CD14-positive monocyte (primary cell): ENCODE measurements around the gene LSMEM2. TPM values are rescaled to one million over a fixed set of nuclear protein-coding genes. Genes with fewer than 3 reads are reported as not detected.
"Not testable (repeated sequence)": the region's sequence is repeated elsewhere in the genome, so short reads cannot be mapped to it uniquely, and the experiment has no call there.

ENCODE experiments used
- DNase-seq, 3 donors: peaks; one replicate each; pipeline ENCODE4 v3.0.0-alpha.2; 2011 to 2022
- H2AFZ ChIP-seq: 2 replicates; pipeline ENCODE4 v1.6.0; 2012; ENCODE audit warnings: mild to moderate bottlenecking, low read depth, low read length, inconsistent platforms; ENCODE audit not compliant: insufficient read depth, poor library complexity, severe bottlenecking
- H3K27ac ChIP-seq, 2 donors: 1 replicate in 1 of 2; 2 replicates in 1 of 2; pipeline ENCODE4 v1.5.1; 2012 to 2013; ENCODE audit warnings: low read length in 2 of 2, control low read depth in 1 of 2, inconsistent platforms in 1 of 2, low read depth in 1 of 2, mild to moderate bottlenecking in 1 of 2
- H3K27me3 ChIP-seq, 2 donors: one replicate each; pipeline versions ENCODE4 v1.6.0 to v1.6.1; 2011 to 2013; ENCODE audit warnings: low read length in 2 of 2; ENCODE audit not compliant: control insufficient read depth in 2 of 2, insufficient read depth in 2 of 2
- H3K36me3 ChIP-seq, 2 donors: replicated peaks in 1 of 2; 1 replicate in 1 of 2; 2 replicates in 1 of 2; pipeline versions ENCODE4 v1.5.1 to v1.6.1; 2012 to 2013; ENCODE audit warnings: low read length in 2 of 2, control low read depth in 1 of 2, inconsistent platforms in 1 of 2, mild to moderate bottlenecking in 1 of 2; ENCODE audit not compliant: insufficient read depth in 2 of 2, control insufficient read depth in 1 of 2
- H3K4me1 ChIP-seq, 2 donors: 1 replicate in 1 of 2; 2 replicates in 1 of 2; pipeline versions ENCODE4 v1.5.1 to v1.6.1; 2012 to 2013; ENCODE audit warnings: low read length in 2 of 2, control low read depth in 1 of 2, inconsistent platforms in 1 of 2, mild to moderate bottlenecking in 1 of 2, moderate library complexity in 1 of 2; ENCODE audit not compliant: insufficient read depth in 2 of 2, control insufficient read depth in 1 of 2
- H3K4me2 ChIP-seq: replicated peaks from 2 replicates; pipeline ENCODE3; 2012; ENCODE audit warnings: low read length, moderate library complexity, mild to moderate bottlenecking; ENCODE audit not compliant: poor library complexity, severe bottlenecking; ENCODE audit errors: extremely low read depth
- H3K4me3 ChIP-seq, 3 experiments: fragments of 200-600 bp in 1 of 3; sonication (generic) in 1 of 3; replicated peaks in 1 of 3; 1 replicate in 2 of 3; 2 replicates in 1 of 3; pipeline ENCODE4 v1.5.1; 2011 to 2013; ENCODE audit warnings: low read length in 3 of 3, mild to moderate bottlenecking in 3 of 3, control low read depth in 2 of 3, low read depth in 2 of 3, inconsistent platforms in 1 of 3, moderate library complexity in 1 of 3
- H3K79me2 ChIP-seq: 2 replicates; pipeline ENCODE4 v1.6.0; 2012; ENCODE audit warnings: mild to moderate bottlenecking, control low read depth, inconsistent platforms, low read length, moderate library complexity; ENCODE audit not compliant: insufficient read depth
- H3K9ac ChIP-seq: 2 replicates; pipeline ENCODE4 v1.6.0; 2017; ENCODE audit warnings: low read length, mild to moderate bottlenecking; ENCODE audit not compliant: insufficient read depth, poor library complexity, severe bottlenecking
- H3K9me3 ChIP-seq, 2 donors: replicated peaks in 1 of 2; 1 replicate in 1 of 2; 2 replicates in 1 of 2; pipeline versions ENCODE4 v1.5.1 to v1.6.1; 2012 to 2013; ENCODE audit warnings: low read length in 2 of 2, control low read depth in 1 of 2; ENCODE audit not compliant: control insufficient read depth in 1 of 2, insufficient read depth in 1 of 2
- H4K20me1 ChIP-seq: 2 replicates; pipeline ENCODE4 v1.6.0; 2012; ENCODE audit warnings: mild to moderate bottlenecking, low read length, control low read depth, moderate library complexity; ENCODE audit not compliant: insufficient read depth
- H3K27ac Mint-ChIP-seq, 7 donors: one replicate each; pipeline ENCODE4 v1.8.0; 2020; ENCODE audit warnings: mild to moderate bottlenecking in 7 of 7, mixed read lengths in 7 of 7, moderate library complexity in 6 of 7, inconsistent platforms in 2 of 7
- H3K27me3 Mint-ChIP-seq, 3 donors: one replicate each; pipeline ENCODE4 v1.8.0; 2021 to 2022; ENCODE audit warnings: low read depth in 3 of 3, mild to moderate bottlenecking in 3 of 3, mixed read lengths in 3 of 3, moderate library complexity in 3 of 3, inconsistent platforms in 1 of 3
- H3K36me3 Mint-ChIP-seq, 2 donors: one replicate each; pipeline ENCODE4 v1.8.0; 2020; ENCODE audit warnings: mixed read lengths in 2 of 2, inconsistent platforms in 1 of 2, mild to moderate bottlenecking in 1 of 2
- H3K4me1 Mint-ChIP-seq: one replicate; pipeline ENCODE4 v1.8.0; 2020; ENCODE audit warnings: mild to moderate bottlenecking, mixed read lengths
- H3K4me3 Mint-ChIP-seq, 2 donors: one replicate each; pipeline ENCODE4 v1.8.0; 2020; ENCODE audit warnings: mild to moderate bottlenecking in 2 of 2, mixed read lengths in 2 of 2, moderate library complexity in 1 of 2
- H3K9me3 Mint-ChIP-seq, 7 donors: one replicate each; pipeline ENCODE4 v1.8.0; 2020 to 2022; ENCODE audit warnings: mixed read lengths in 7 of 7, mild to moderate bottlenecking in 6 of 7, moderate library complexity in 6 of 7, inconsistent platforms in 2 of 7
- CTCF ChIP-seq: fragments of 200-600 bp; IDR thresholded peaks from one replicate; pipeline ENCODE4 v1.8.0; 2022; ENCODE audit warnings: antibody characterized with exemption, mild to moderate bottlenecking
- WGBS: methylation state at CpG from one replicate; pipeline ENCODE4 v1.1.5; 2013; ENCODE audit warnings: missing lambda C conversion rate; ENCODE audit not compliant: insufficient coverage; 5-methylcytosine and 5-hydroxymethylcytosine counted together
- intact Hi-C, 2 donors: fragments of 100-400 bp; cut with micrococcal nuclease; formaldehyde crosslinking; loops; one replicate each; pipeline versions ENCODE4 v1.15.0 to v1.15.1; 2023
- polyA plus RNA-seq, 3 donors: library from polyadenylated mRNA; depleted of rRNA in 1 of 3; unstranded in 2 of 3; stranded (reverse) in 1 of 3; fragments of 300-500 nt in 2 of 3; fragments of >200 nt in 1 of 3; fragmentation: Illumina TruSeq in 2 of 3; gene quantifications; 1 replicate in 2 of 3; 2 replicates in 1 of 3; pipeline ENCODE4 v1.2.3, GENCODE V29; 2012 to 2021

LSMEM2 gene
- polyA plus RNA-seq, 3 donors, result not detected

- DNase-seq, result no peak
- Histone ChIP-seq H3K36me3 (no peaks in the 10 kb centered on the region), H3K4me1 (peaks cover 12 to 28% of the 10 kb centered on the region in 2 donors), H3K9ac (no peak overlapping the region), H3K27ac (no peak overlapping the region), H3K79me2 (no peaks in the 10 kb centered on the region), H3K4me2 (no peak overlapping the region), H3K4me3 (no peak overlapping the region), H2AFZ (no peak overlapping the region), H3K27me3 (peaks cover 24 to 47% of the 10 kb centered on the region in 2 donors), H3K9me3 (peaks cover 3 to 11% of the 10 kb centered on the region in 2 donors), H4K20me1 (no peaks in the 10 kb centered on the region)
- peaks cover 42 to 57% (median 51%) of the 10 kb centered on the region in 3 donors for H3K27me3 Mint-ChIP-seq
- peaks cover 6 to 8% of the 10 kb centered on the region in 2 donors for H3K36me3 Mint-ChIP-seq
- H3K4me1 Mint-ChIP-seq, result peaks cover 22% of the 10 kb centered on the region
- intact Hi-C loops, result no loop called here
- H3K27ac Mint-ChIP-seq, result peak overlapping the region in 1 of 7 donors; percentile 1
- WGBS, result 93% methylated on average over 2 of the region's 4 CpGs
- H3K9me3 Mint-ChIP-seq, result peaks cover 0 to 18% (median 11%) of the 10 kb centered on the region in 7 donors
- no peak for TF ChIP-seq CTCF
- peak overlapping the region in 1 of 2 donors; percentile 65 for H3K4me3 Mint-ChIP-seq
Observed at GRCh38 chr3:50278123-50278879, 586 bp upstream of the LSMEM2 start.

- peaks cover 16% of the 10 kb centered on the region for H3K4me1 Mint-ChIP-seq
- peaks cover 34 to 47% (median 41%) of the 10 kb centered on the region in 3 donors for H3K27me3 Mint-ChIP-seq
- no peak overlapping the region for H3K27ac Mint-ChIP-seq
- Histone ChIP-seq H3K27me3 (peaks cover 19 to 35% of the 10 kb centered on the region in 2 donors), H3K9ac (no peak overlapping the region), H3K9me3 (peaks cover 3 to 9% of the 10 kb centered on the region in 2 donors), H3K4me2 (no peak overlapping the region), H2AFZ (no peak overlapping the region), H3K27ac (no peak overlapping the region), H3K4me1 (peaks cover 5 to 17% of the 10 kb centered on the region in 2 donors), H3K79me2 (no peaks in the 10 kb centered on the region), H4K20me1 (no peaks in the 10 kb centered on the region), H3K4me3 (no peak overlapping the region), H3K36me3 (no peaks in the 10 kb centered on the region)
- intact Hi-C loops, result no loop called here
- H3K9me3 Mint-ChIP-seq, result peaks cover 0 to 14% (median 10%) of the 10 kb centered on the region in 7 donors
- H3K36me3 Mint-ChIP-seq, result peaks cover 4 to 5% of the 10 kb centered on the region in 2 donors
- TF ChIP-seq CTCF, result no peak
- H3K4me3 Mint-ChIP-seq, result no peak overlapping the region
- no peak for DNase-seq
- WGBS, result 100% methylated on average over 1 of the region's 8 CpGs
Observed at GRCh38 chr3:50279255-50280016, 549 bp downstream of the LSMEM2 start.

DNA sequence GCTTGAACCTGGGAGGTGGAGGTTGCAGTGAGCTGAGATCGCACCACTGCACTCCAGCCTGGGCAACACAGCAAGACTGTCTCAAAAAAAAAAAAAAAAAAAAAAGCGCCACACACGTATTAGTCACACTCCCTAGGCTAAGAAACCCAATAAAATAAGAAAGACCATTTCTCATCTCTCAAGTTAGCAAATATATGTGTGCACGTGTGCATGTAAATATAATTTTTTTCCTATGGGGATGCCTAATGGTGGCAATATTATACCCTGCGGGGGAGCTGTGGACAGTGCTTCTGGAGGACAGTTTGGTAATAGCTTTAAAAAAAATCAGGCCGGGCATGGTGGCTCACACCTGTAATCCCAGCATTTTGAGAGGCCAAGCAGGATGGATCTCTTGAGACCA is 5.2 kb downstream of the LSMEM2 start:
- DNase-seq, H4K20me1 ChIP-seq, H3K27me3 Mint-ChIP-seq, H3K9me3 Mint-ChIP-seq, H3K4me3 ChIP-seq, H3K27ac Mint-ChIP-seq, H3K4me1 Mint-ChIP-seq, H3K4me1 ChIP-seq, H3K4me2 ChIP-seq, intact Hi-C loops, H3K9ac ChIP-seq, H3K79me2 ChIP-seq, H3K9me3 ChIP-seq, H2AFZ ChIP-seq, H3K27ac ChIP-seq, H3K4me3 Mint-ChIP-seq, H3K27me3 ChIP-seq: not testable (repeated sequence)
- H3K36me3 ChIP-seq, result peaks cover 23 to 27% of the 10 kb centered on the region in 2 donors
- WGBS, result 100% methylated on average over 2 of the region's 6 CpGs
- peaks cover 17 to 20% of the 10 kb centered on the region in 2 donors for H3K36me3 Mint-ChIP-seq
